ENCODE measurements around the gene AFF3. TPM values are rescaled to one million over a fixed set of nuclear protein-coding genes. Genes with fewer than 3 reads are reported as not detected.

The AFF3 gene
- total and polyA plus RNA-seq, 2 of the 4 experiments (the other 2 are of a cell fraction), result 12.9 to 14.3 TPM

GRCh38 chr2:99960790-99961189 is 181.6 kb downstream of the AFF3 start:
- H3K4me2 ChIP-seq (ENCODE audit: low read depth, low read length), result peak overlapping the region; percentile 83
- peaks cover 17% of the 10 kb centered on the region for H3K4me1 ChIP-seq (ENCODE audit: control insufficient read depth, insufficient read depth, low read length)
- intact Hi-C loops (cut with micrococcal nuclease), result no loop called here
- H3K56ac ChIP-seq (ENCODE audit: extremely low read depth, insufficient read depth, low read length), result 0 out of 2 replicates have a peak overlapping the region, but pooled peaks have one; percentile 44
- peak overlapping the region; percentile 68 for H4K91ac ChIP-seq (ENCODE audit: insufficient read depth, low read depth, low read length)
- dilution Hi-C loops (cut with HindIII; ENCODE audit: low sequenced_read_pairs, unreplicated experiment), result no loop called here
- H4K5ac ChIP-seq (ENCODE audit: low read depth, low read length), result peak overlapping the region; percentile 94
- H3K9ac ChIP-seq (ENCODE audit: low read depth, low read length), result peak overlapping the region; percentile 63
- TF ChIP-seq, protein P1, sequence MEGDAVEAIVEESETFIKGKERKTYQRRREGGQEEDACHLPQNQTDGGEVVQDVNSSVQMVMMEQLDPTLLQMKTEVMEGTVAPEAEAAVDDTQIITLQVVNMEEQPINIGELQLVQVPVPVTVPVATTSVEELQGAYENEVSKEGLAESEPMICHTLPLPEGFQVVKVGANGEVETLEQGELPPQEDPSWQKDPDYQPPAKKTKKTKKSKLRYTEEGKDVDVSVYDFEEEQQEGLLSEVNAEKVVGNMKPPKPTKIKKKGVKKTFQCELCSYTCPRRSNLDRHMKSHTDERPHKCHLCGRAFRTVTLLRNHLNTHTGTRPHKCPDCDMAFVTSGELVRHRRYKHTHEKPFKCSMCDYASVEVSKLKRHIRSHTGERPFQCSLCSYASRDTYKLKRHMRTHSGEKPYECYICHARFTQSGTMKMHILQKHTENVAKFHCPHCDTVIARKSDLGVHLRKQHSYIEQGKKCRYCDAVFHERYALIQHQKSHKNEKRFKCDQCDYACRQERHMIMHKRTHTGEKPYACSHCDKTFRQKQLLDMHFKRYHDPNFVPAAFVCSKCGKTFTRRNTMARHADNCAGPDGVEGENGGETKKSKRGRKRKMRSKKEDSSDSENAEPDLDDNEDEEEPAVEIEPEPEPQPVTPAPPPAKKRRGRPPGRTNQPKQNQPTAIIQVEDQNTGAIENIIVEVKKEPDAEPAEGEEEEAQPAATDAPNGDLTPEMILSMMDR (conservative IDR thresholded peaks at IDR 0.05; ENCODE audit: low read depth, low read length), result no peak
- TF ChIP-seq NFE2L2 (IDR thresholded peaks at IDR 0.05; ENCODE audit: low read depth, low read length) (peak; percentile 39), MAFK (IDR thresholded peaks at IDR 0.05; ENCODE audit: low read depth, low read length) (peak; percentile 30; the same call in 1 of the 2 replicates), POLR2A (IDR thresholded peaks at IDR 0.05; ENCODE audit: low read depth, low read length) (no peak)
- H4K8ac ChIP-seq (ENCODE audit: low read depth in 2 of 2, low read length in 2 of 2), result peak overlapping the region; percentile 8 to 67; a peak in 3 of 4 replicates
- BruUV-seq (replicated peaks), result no TSS peak
- ATAC-seq (ENCODE audit: low read depth), result peak; percentile 63
- peak overlapping the region; percentile 65 for H3K23ac ChIP-seq (ENCODE audit: low read depth, low read length)
- in situ Hi-C loops (cut with MboI; ENCODE audit: low sequenced_read_pairs), result no loop called here
- DNase-seq, result peak; percentile 27
- H2AK9ac ChIP-seq (replicated peaks; ENCODE audit: low read depth, low read length, poor library complexity), result peak overlapping the region; percentile 16
- peaks cover 15 to 39% of the 10 kb centered on the region in 2 experiments for H3K79me1 ChIP-seq (ENCODE audit: low read depth in 1 of 2, low read length in 2 of 2)
- peak overlapping the region; percentile 63 for H2BK20ac ChIP-seq (ENCODE audit: low read depth, low read length)
- no peaks in the 10 kb centered on the region for H4K20me1 ChIP-seq (ENCODE audit: insufficient read depth, low read length)
- POLR2A ChIA-PET (ENCODE audit: unreplicated experiment), result no interaction called here
- H2BK120ac ChIP-seq (ENCODE audit: low read depth, low read length), result peak overlapping the region; percentile 85
- peak overlapping the region; percentile 86 for H2AK5ac ChIP-seq (ENCODE audit: low read depth, low read length)
- peaks cover 3% of the 10 kb centered on the region for H3K36me3 ChIP-seq (ENCODE audit: control insufficient read depth, insufficient read depth, low read length)
- H3K27me3 ChIP-seq (ENCODE audit: control insufficient read depth, insufficient read depth, low read length), result no peaks in the 10 kb centered on the region
- peak overlapping the region; percentile 85 for H3K18ac ChIP-seq (ENCODE audit: low read depth, low read length)
- H2AFZ ChIP-seq (replicated peaks; ENCODE audit: low read length, poor library complexity), result peak overlapping the region; percentile 77
- peak overlapping the region; percentile 85 for H3K14ac ChIP-seq (replicated peaks; ENCODE audit: low read depth, low read length)
- peak overlapping the region; percentile 59; the same call in 1 of the 3 replicates for H2BK15ac ChIP-seq (ENCODE audit: low read depth, low read length)
- 40% methylated on average over 1 of the region's 3 CpGs; no CpG with 5 or more reads in 1 of the 2 experiments for WGBS, 2 experiments (ENCODE audit: extremely low coverage in 2 of 2, insufficient read length in 1 of 2)
- H2BK5ac ChIP-seq (ENCODE audit: low read depth, low read length, poor library complexity, severe bottlenecking), result peak overlapping the region; percentile 65
- no peaks in the 10 kb centered on the region for H3K9me3 ChIP-seq (ENCODE audit: control insufficient read depth, insufficient read depth, low read length)
- CTCF ChIA-PET, result interaction anchor here (1.0 to 1.2 kb wide), 2 partner anchors 10 to 35 kb away, joined by 3 read pairs; no protein-coding TSS in a partner anchor
- peak overlapping the region; percentile 89 for H3K4ac ChIP-seq (ENCODE audit: low read depth, low read length)
- no peak overlapping the region for H3K4me3 ChIP-seq (ENCODE audit: insufficient read depth, low read depth, low read length)
- H3K27ac ChIP-seq (ENCODE audit: insufficient read depth, low read length), result peak overlapping the region; percentile 97
- H3K9me1 ChIP-seq (ENCODE audit: insufficient read depth, low read length), result peaks cover 16% of the 10 kb centered on the region

All from IMR-90 (cell line).